Anterior cingulate cortex (tissue), 58 donors: ENCODE results near the gene CDC26.
A peak's percentile ranks its signal among the peaks of the same experiment; 100 is the strongest.
"Not testable (repeated sequence)": the region's sequence is repeated elsewhere in the genome, so short reads cannot be mapped to it uniquely, and the experiment has no call there.

ENCODE experiments used
- DNase-seq, 58 donors: peaks; one replicate each; lab custom pipeline; 2025; lab: John Stamatoyannopoulos, UW

CDC26 gene

GRCh38 chr9:113296247-113296646 lies 20.9 kb upstream of the CDC26 start:
- DNase-seq, result not testable (repeated sequence)

- DNase-seq, result no peak
Measured at GRCh38 chr9:113293285-113293878, 18.0 kb upstream of the CDC26 start.

- DNase-seq, result no peak
Measured at GRCh38 chr9:113290052-113290607, 14.8 kb upstream of the CDC26 start.

- DNase-seq, result no peak
Measured at GRCh38 chr9:113289091-113289490, 13.7 kb upstream of the CDC26 start.

GRCh38 chr9:113281356-113281755 lies 6.0 kb upstream of the CDC26 start:
- no peak for DNase-seq

GRCh38 chr9:113278840-113279239 lies 3.5 kb upstream of the CDC26 start:
- no peak for DNase-seq

- DNase-seq, result peak in 5 of 58 donors; percentile 4 to 73 (median 51)
Measured at GRCh38 chr9:113274474-113275156, 757 bp downstream of the CDC26 start.

GRCh38 chr9:113269871-113270270 lies 5.5 kb downstream of the CDC26 start:
- no peak for DNase-seq

GRCh38 chr9:113269355-113269754 lies 6.0 kb downstream of the CDC26 start:
- no peak for DNase-seq

GRCh38 chr9:113267911-113268566 lies 7.3 kb downstream of the CDC26 start:
- no peak for DNase-seq

GRCh38 chr9:113266174-113266573 lies 9.2 kb downstream of the CDC26 start:
- no peak for DNase-seq

GRCh38 chr9:113261917-113262671 lies 13.3 kb downstream of the CDC26 start:
- DNase-seq, result no peak

GRCh38 chr9:113258282-113258681 lies 17.1 kb downstream of the CDC26 start:
- DNase-seq, result no peak

GRCh38 chr9:113257863-113258262 lies 17.5 kb downstream of the CDC26 start:
- DNase-seq, result no peak

- DNase-seq, result no peak
Measured at GRCh38 chr9:113255438-113255837, 19.9 kb downstream of the CDC26 start.

- no peak for DNase-seq
Measured at GRCh38 chr9:113254991-113255390, 20.4 kb downstream of the CDC26 start.

GRCh38 chr9:113250807-113251206 lies 24.6 kb downstream of the CDC26 start:
- no peak for DNase-seq

- DNase-seq, result not testable (repeated sequence)
Measured at GRCh38 chr9:113249661-113250060, 25.7 kb downstream of the CDC26 start.

- DNase-seq, result no peak
Measured at GRCh38 chr9:113247640-113248039, 27.7 kb downstream of the CDC26 start.

GRCh38 chr9:113246928-113247327 lies 28.4 kb downstream of the CDC26 start:
- DNase-seq, result no peak

- DNase-seq, result no peak
Measured at GRCh38 chr9:113245894-113246293, 29.5 kb downstream of the CDC26 start.
